Fibroblast of lung (primary cell): ENCODE measurements around the gene RELCH. TPM values are rescaled to one million over a fixed set of nuclear protein-coding genes. Genes with fewer than 3 reads are reported as not detected.

Experiments
- DNase-seq, 2 donors: peaks; one replicate each; pipeline versions ENCODE4 v3.0.0 to v3.0.0-alpha.2; 2010; ENCODE audit warnings: low read depth in 2 of 2
- H2AFZ ChIP-seq: 2 replicates; pipeline ENCODE4 v1.5.1; 2012; ENCODE audit warnings: low read length, control low read depth, inconsistent platforms
- H3K27ac ChIP-seq: 2 replicates; pipeline ENCODE4 v1.5.1; 2011; ENCODE audit warnings: low read length, control low read depth; ENCODE audit not compliant: insufficient read depth
- H3K27me3 ChIP-seq: 2 replicates; pipeline ENCODE4 v1.5.1; 2011; ENCODE audit warnings: mild to moderate bottlenecking, low read length; ENCODE audit not compliant: control insufficient read depth, insufficient read depth
- H3K36me3 ChIP-seq: 2 replicates; pipeline ENCODE4 v1.5.1; 2011; ENCODE audit warnings: low read length; ENCODE audit not compliant: control insufficient read depth, insufficient read depth
- H3K4me1 ChIP-seq: 2 replicates; pipeline ENCODE4 v1.5.1; 2011; ENCODE audit warnings: low read length; ENCODE audit not compliant: control insufficient read depth, insufficient read depth; ENCODE audit errors: extremely low read depth
- H3K4me2 ChIP-seq: 2 replicates; pipeline ENCODE4 v1.5.1; 2011; ENCODE audit warnings: low read length, control low read depth; ENCODE audit not compliant: insufficient read depth; ENCODE audit errors: extremely low read depth
- H3K4me3 ChIP-seq, 4 experiments: fragments of 200-600 bp in 1 of 4; sonication (generic) in 1 of 4; replicated peaks in 1 of 4; 2 replicates each; pipeline ENCODE4 v1.5.1; 2011 to 2016; ENCODE audit warnings: low read length in 4 of 4, low read depth in 3 of 4, mild to moderate bottlenecking in 3 of 4, control low read depth in 2 of 4, inconsistent platforms in 1 of 4, mixed read lengths in 1 of 4; ENCODE audit not compliant: insufficient read depth in 1 of 4; ENCODE audit errors: control extremely low read depth in 1 of 4
- H3K79me2 ChIP-seq: 2 replicates; pipeline ENCODE4 v1.5.1; 2012; ENCODE audit warnings: mild to moderate bottlenecking, low read length, inconsistent platforms; ENCODE audit not compliant: control insufficient read depth, insufficient read depth
- H3K9ac ChIP-seq: 2 replicates; pipeline ENCODE4 v1.5.1; 2011; ENCODE audit warnings: mild to moderate bottlenecking, low read length, control low read depth; ENCODE audit not compliant: insufficient read depth
- H3K9me3 ChIP-seq: 2 replicates; pipeline ENCODE4 v1.5.1; 2012; ENCODE audit warnings: low read depth, low read length; ENCODE audit not compliant: control insufficient read depth, insufficient read depth
- H4K20me1 ChIP-seq: 2 replicates; pipeline ENCODE4 v1.5.1; 2011; ENCODE audit warnings: low read length; ENCODE audit not compliant: control insufficient read depth, insufficient read depth; ENCODE audit errors: extremely low read depth
- EZH2 ChIP-seq: IDR thresholded peaks from 2 replicates; pipeline ENCODE4 v1.5.1; 2012; ENCODE audit warnings: low read length, control low read depth, mild to moderate bottlenecking; ENCODE audit errors: missing control alignments
- polyA plus RNA-seq, 2 donors: library from polyadenylated mRNA; depleted of rRNA in 1 of 2; stranded (reverse) in 1 of 2; unstranded in 1 of 2; fragments of >200 nt; gene quantifications; 2 replicates each; pipeline ENCODE4 v1.2.1, GENCODE V29; 2011 to 2012; ENCODE audit warnings: missing spikeins in 1 of 2
- total RNA-seq: library from RNA; depleted of rRNA; stranded (reverse); fragments of >200 nt; gene quantifications from 2 replicates; pipeline ENCODE4 v1.2.1, GENCODE V29; 2014
- TF ChIP-seq, protein P1 (sequence below), 2 donors: IDR thresholded peaks in 1 of 2; conservative IDR thresholded peaks in 1 of 2; 1 replicate in 1 of 2; 2 replicates in 1 of 2; pipeline ENCODE4 v1.5.1; 2011 to 2012; ENCODE audit warnings: low read length in 2 of 2, control low read depth in 1 of 2, inconsistent platforms in 1 of 2, low read depth in 1 of 2, mild to moderate bottlenecking in 1 of 2

The RELCH gene
- total and polyA plus RNA-seq, 2 donors (not counting 1 experiment from before 2014, with no cell fraction given), result 13.1 to 34.5 TPM

DNA sequence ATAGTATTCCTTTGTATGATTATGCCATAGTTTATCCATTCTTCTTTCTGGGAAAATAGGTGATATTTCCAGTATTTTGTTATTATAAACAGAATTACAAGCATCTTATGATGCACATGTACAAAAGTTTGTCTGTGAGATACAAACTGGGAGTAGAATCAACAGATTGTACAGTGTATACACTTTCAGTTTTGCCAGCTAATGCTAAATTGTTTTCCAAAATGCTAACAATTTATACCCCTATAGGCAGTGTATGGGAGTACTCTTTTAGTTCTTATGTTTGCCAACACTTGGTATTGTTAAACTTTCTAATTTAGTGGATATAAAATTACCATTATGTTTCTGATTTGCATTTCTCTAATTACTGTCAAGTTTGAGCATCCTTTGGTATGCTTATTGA, 107.0 kb downstream of the RELCH start:
- H3K4me3 ChIP-seq, result no peak overlapping the region
- H3K4me2 ChIP-seq, result no peak overlapping the region
- no peak overlapping the region for H3K27ac ChIP-seq
- H4K20me1 ChIP-seq, result no peaks in the 10 kb centered on the region
- H3K9me3 ChIP-seq, result no peaks in the 10 kb centered on the region
- DNase-seq, result no peak
- H3K9ac ChIP-seq, result no peak overlapping the region
- TF ChIP-seq EZH2, result no peak
- TF ChIP-seq, protein P1, sequence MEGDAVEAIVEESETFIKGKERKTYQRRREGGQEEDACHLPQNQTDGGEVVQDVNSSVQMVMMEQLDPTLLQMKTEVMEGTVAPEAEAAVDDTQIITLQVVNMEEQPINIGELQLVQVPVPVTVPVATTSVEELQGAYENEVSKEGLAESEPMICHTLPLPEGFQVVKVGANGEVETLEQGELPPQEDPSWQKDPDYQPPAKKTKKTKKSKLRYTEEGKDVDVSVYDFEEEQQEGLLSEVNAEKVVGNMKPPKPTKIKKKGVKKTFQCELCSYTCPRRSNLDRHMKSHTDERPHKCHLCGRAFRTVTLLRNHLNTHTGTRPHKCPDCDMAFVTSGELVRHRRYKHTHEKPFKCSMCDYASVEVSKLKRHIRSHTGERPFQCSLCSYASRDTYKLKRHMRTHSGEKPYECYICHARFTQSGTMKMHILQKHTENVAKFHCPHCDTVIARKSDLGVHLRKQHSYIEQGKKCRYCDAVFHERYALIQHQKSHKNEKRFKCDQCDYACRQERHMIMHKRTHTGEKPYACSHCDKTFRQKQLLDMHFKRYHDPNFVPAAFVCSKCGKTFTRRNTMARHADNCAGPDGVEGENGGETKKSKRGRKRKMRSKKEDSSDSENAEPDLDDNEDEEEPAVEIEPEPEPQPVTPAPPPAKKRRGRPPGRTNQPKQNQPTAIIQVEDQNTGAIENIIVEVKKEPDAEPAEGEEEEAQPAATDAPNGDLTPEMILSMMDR (conservative IDR thresholded peaks at IDR 0.05 in 1 of 2, IDR thresholded peaks at IDR 0.05 in 1 of 2; ENCODE audit: low read depth in 1 of 2, low read length in 2 of 2), result no peak
- H3K27me3 ChIP-seq, result no peaks in the 10 kb centered on the region
- H3K36me3 ChIP-seq, result peaks cover 1% of the 10 kb centered on the region
- no peaks in the 10 kb centered on the region for H3K79me2 ChIP-seq
- H3K4me1 ChIP-seq, result no peaks in the 10 kb centered on the region
- no peak overlapping the region for H2AFZ ChIP-seq

- no peaks in the 10 kb centered on the region for H3K4me1 ChIP-seq
- no peaks in the 10 kb centered on the region for H3K9me3 ChIP-seq
- no peak overlapping the region for H3K4me3 ChIP-seq
- peaks cover 4% of the 10 kb centered on the region for H3K36me3 ChIP-seq
- no peaks in the 10 kb centered on the region for H3K27me3 ChIP-seq
- H3K4me2 ChIP-seq, result no peak overlapping the region
- no peak overlapping the region for H3K9ac ChIP-seq
- no peaks in the 10 kb centered on the region for H4K20me1 ChIP-seq
- H3K79me2 ChIP-seq, result no peaks in the 10 kb centered on the region
- no peak overlapping the region for H2AFZ ChIP-seq
- no peak overlapping the region for H3K27ac ChIP-seq
- no peak for DNase-seq
- TF ChIP-seq, protein P1 (conservative IDR thresholded peaks at IDR 0.05 in 1 of 2, IDR thresholded peaks at IDR 0.05 in 1 of 2; ENCODE audit: low read depth in 1 of 2, low read length in 2 of 2), result no peak
- TF ChIP-seq EZH2, result no peak
Measured at GRCh38 chr18:62300359-62300963, 113.4 kb downstream of the RELCH start.

GRCh38 chr18:62301322-62301721, 114.3 kb downstream of the RELCH start:
- peaks cover 4% of the 10 kb centered on the region for H3K36me3 ChIP-seq
- TF ChIP-seq, protein P1 (conservative IDR thresholded peaks at IDR 0.05 in 1 of 2, IDR thresholded peaks at IDR 0.05 in 1 of 2; ENCODE audit: low read depth in 1 of 2, low read length in 2 of 2), result no peak
- no peak for TF ChIP-seq EZH2
- no peak overlapping the region for H3K27ac ChIP-seq
- H3K4me1 ChIP-seq, result no peaks in the 10 kb centered on the region
- H3K9ac ChIP-seq, result no peak overlapping the region
- no peak overlapping the region for H3K4me2 ChIP-seq
- no peak for DNase-seq
- H2AFZ ChIP-seq, result no peak overlapping the region
- no peaks in the 10 kb centered on the region for H3K9me3 ChIP-seq
- no peaks in the 10 kb centered on the region for H3K27me3 ChIP-seq
- H4K20me1 ChIP-seq, result no peaks in the 10 kb centered on the region
- H3K79me2 ChIP-seq, result no peaks in the 10 kb centered on the region
- no peak overlapping the region for H3K4me3 ChIP-seq
